Kidney (tissue), 14 donors: ENCODE data around the gene LAMA4. TPM values are rescaled to one million over a fixed set of nuclear protein-coding genes. Genes with fewer than 3 reads are reported as not detected.

Source experiments
- DNase-seq, 5 donors: peaks; one replicate each; pipeline ENCODE4 v3.0.0-alpha.2; 2013 to 2020
- FAIRE-seq: peaks from 2 replicates; lab custom pipeline; 2012; peaks lifted over from hg19 to GRCh38; lab: Jason Lieb, UNC
- H3K27ac ChIP-seq, 2 donors: one replicate each; pipeline ENCODE4 v1.7.0; 2013; ENCODE audit warnings: low read depth in 2 of 2, low read length in 2 of 2, inconsistent platforms in 1 of 2
- H3K27me3 ChIP-seq: one replicate; pipeline ENCODE4 v1.7.1; 2013; ENCODE audit warnings: low read length, inconsistent platforms; ENCODE audit not compliant: control insufficient read depth, insufficient read depth
- H3K36me3 ChIP-seq, 3 donors: one replicate each; pipeline versions ENCODE4 v1.7.0 to v1.7.1; 2013; ENCODE audit warnings: low read length in 3 of 3, control low read depth in 1 of 3, inconsistent platforms in 1 of 3; ENCODE audit not compliant: insufficient read depth in 3 of 3, control insufficient read depth in 2 of 3
- H3K4me1 ChIP-seq, 3 donors: one replicate each; pipeline versions ENCODE4 v1.7.0 to v1.7.1; 2013; ENCODE audit warnings: low read length in 3 of 3, inconsistent platforms in 1 of 3, low read depth in 1 of 3; ENCODE audit not compliant: control insufficient read depth in 2 of 3, insufficient read depth in 2 of 3
- H3K4me3 ChIP-seq, 3 donors: one replicate each; pipeline versions ENCODE4 v1.7.0 to v1.8.1; 2013; ENCODE audit warnings: low read length in 3 of 3, control low read depth in 1 of 3, inconsistent platforms in 1 of 3
- H3K9ac ChIP-seq, 3 donors: one replicate each; pipeline versions ENCODE4 v1.7.0 to v1.7.1; 2013; ENCODE audit warnings: low read length in 3 of 3, control low read depth in 1 of 3, inconsistent platforms in 1 of 3
- H3K9me3 ChIP-seq, 3 donors: one replicate each; pipeline versions ENCODE4 v1.7.0 to v1.7.1; 2013; ENCODE audit warnings: low read length in 3 of 3, control low read depth in 1 of 3, inconsistent platforms in 1 of 3; ENCODE audit not compliant: control insufficient read depth in 2 of 3, insufficient read depth in 1 of 3
- intact Hi-C: fragments of 100-400 bp; cut with DNase I; formaldehyde crosslinking; loops from one replicate; pipeline ENCODE4 v1.11.1; 2022
- polyA plus RNA-seq: library from polyadenylated mRNA; stranded (reverse); fragments of 350-450 nt; fragmentation: Illumina TruSeq; extraction: RNeasy Lipid Tissue Mini Kit (QIAGEN cat#74804); gene quantifications from one replicate; pipeline ENCODE4 v1.2.3, GENCODE V29; 2014; ENCODE audit warnings: low read depth, low replicate concordance; ENCODE audit not compliant: insufficient read depth
- total RNA-seq: library from RNA; stranded (reverse); fragmentation: NEBNext Ultra II Directional; extraction: Animal tissue kit (Norgen Biotek cat#: 25700); gene quantifications from one replicate; pipeline ENCODE4 v1.2.1, GENCODE V29; 2021
- TF ChIP-seq, protein P1 (sequence below): IDR thresholded peaks from 3 replicates; pipeline ENCODE4 v1.5.1; 2012; ENCODE audit warnings: mild to moderate bottlenecking, moderate library complexity, borderline replicate concordance; ENCODE audit not compliant: insufficient read depth; ENCODE audit errors: extremely low read depth
- donor health status: control.
- donor health status: control.
- donor health status: control.
- donor health status: control.
- donor health status: control.
- donor health status: DM: yes; HTN: yes; CAD: no.
- donor health status: Normal renal cell carcinoma (clear cell type).

Gene LAMA4
- total and polyA plus RNA-seq, 2 donors from 2014 or later, result 5.6 to 20.7 TPM

DNA sequence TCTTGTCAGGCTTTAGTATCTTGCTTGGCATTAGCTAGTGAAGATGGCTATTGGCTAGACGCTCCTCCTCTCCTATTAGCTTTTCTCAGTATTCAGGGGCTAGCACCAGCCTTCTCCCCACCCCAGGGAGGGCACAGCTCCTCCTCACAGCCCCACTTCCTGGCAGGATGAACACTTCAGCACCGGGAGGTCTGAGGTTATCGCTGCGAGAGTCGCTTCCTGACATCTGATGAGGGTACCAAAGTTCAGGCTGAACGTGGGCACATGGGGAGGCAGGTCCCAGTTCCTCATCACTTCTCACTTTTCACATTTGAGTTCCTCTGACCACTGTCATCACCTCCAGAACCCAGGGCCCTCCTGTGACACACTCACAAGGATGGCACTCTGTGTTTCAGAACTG is 66.6 kb downstream of the LAMA4 start:
- Histone ChIP-seq H3K36me3 (peaks cover 0 to 2% (median 0%) of the 10 kb centered on the region in 3 donors), H3K27me3 (no peaks in the 10 kb centered on the region), H3K9ac (no peak overlapping the region), H3K9me3 (no peaks in the 10 kb centered on the region), H3K4me3 (no peak overlapping the region), H3K4me1 (peaks cover 4 to 11% (median 5%) of the 10 kb centered on the region in 3 donors), H3K27ac (no peak overlapping the region)
- intact Hi-C loops, result loop anchor here (5.0 kb wide), 1 partner anchor 120 kb away; no protein-coding TSS in a partner anchor
- FAIRE-seq (no peak), DNase-seq (no peak)
- TF ChIP-seq, protein P1, sequence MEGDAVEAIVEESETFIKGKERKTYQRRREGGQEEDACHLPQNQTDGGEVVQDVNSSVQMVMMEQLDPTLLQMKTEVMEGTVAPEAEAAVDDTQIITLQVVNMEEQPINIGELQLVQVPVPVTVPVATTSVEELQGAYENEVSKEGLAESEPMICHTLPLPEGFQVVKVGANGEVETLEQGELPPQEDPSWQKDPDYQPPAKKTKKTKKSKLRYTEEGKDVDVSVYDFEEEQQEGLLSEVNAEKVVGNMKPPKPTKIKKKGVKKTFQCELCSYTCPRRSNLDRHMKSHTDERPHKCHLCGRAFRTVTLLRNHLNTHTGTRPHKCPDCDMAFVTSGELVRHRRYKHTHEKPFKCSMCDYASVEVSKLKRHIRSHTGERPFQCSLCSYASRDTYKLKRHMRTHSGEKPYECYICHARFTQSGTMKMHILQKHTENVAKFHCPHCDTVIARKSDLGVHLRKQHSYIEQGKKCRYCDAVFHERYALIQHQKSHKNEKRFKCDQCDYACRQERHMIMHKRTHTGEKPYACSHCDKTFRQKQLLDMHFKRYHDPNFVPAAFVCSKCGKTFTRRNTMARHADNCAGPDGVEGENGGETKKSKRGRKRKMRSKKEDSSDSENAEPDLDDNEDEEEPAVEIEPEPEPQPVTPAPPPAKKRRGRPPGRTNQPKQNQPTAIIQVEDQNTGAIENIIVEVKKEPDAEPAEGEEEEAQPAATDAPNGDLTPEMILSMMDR, result no peak

DNA sequence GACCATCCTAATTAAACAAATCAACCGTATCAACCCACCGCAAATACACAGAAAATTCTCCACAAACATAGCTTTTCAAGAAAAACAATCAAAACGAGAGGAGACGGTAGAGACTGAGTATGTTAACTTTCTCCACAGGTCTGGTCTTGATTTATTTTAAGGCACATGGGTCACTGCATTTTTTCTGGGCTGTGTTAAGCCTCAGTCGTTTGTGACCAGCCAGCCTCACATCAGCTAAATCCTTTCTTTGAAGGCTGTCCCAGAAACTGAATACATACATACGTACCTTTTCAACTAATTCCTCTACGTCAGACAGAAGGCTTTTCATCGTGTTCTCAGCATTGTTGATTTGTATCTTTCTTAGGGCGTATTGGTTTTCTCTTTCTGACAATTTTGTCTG is 69.4 kb downstream of the LAMA4 start:
- H3K27ac ChIP-seq, result no peak overlapping the region
- TF ChIP-seq, protein P1, result no peak
- no peaks in the 10 kb centered on the region for H3K9me3 ChIP-seq
- no peak for FAIRE-seq
- no peak overlapping the region for H3K4me3 ChIP-seq
- no peak overlapping the region for H3K9ac ChIP-seq
- H3K4me1 ChIP-seq, result peaks cover under 1 to 11% (median 2%) of the 10 kb centered on the region in 3 donors
- DNase-seq, result peak in 3 of 5 donors; percentile 54 to 84 (median 83)
- intact Hi-C loops, result loop anchor here (5.0 kb wide), 1 partner anchor 122 kb away; no protein-coding TSS in a partner anchor
- H3K27me3 ChIP-seq, result no peaks in the 10 kb centered on the region
- H3K36me3 ChIP-seq, result peaks cover 0 to 2% (median 0%) of the 10 kb centered on the region in 3 donors

DNA sequence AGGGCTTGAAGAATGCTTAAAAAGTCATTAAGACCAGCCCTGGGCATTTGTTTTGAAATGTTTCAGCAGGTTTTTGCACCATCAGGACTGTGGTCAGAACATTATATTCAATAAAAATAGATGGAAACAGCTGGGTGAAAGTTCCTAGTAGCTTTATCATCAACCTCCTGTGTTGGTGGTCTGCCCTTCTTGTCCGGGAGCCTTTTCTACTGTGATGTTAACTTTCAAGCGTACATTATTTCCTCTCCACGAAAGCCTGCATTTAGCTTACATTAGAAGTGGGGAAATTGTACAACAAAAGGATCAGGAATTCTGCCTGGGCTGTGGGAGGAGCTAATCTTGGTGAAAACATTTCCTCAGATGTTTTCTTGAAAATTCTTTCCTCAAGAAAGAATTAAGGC is 71.1 kb downstream of the LAMA4 start:
- Histone ChIP-seq H3K36me3 (peaks cover 0 to 2% (median 0%) of the 10 kb centered on the region in 3 donors), H3K9ac (no peak overlapping the region), H3K9me3 (no peaks in the 10 kb centered on the region), H3K27me3 (no peaks in the 10 kb centered on the region), H3K27ac (no peak overlapping the region), H3K4me3 (no peak overlapping the region), H3K4me1 (peaks cover 0 to 6% (median 0%) of the 10 kb centered on the region in 3 donors)
- FAIRE-seq (no peak), DNase-seq (no peak)
- TF ChIP-seq, protein P1, result no peak
- intact Hi-C loops, result no loop called here

DNA sequence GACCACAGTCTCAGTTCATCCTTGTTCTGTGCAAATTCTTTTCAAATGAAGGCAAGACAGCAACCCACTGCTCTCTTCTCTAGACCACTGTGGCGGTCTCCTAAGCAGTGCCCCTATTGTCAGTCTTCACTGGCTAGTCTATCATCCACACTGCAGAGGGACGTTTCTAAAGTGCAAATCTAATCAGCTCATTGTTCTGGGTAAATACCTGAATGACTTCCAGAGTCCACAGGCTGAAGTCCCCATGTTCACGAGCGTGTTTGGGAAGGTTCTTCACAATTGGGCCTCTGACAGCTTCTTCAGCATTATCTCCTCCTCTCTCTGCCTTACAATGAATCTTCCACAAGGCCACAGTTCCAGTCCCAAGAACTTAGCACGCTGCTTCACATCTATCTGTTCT is 73.2 kb downstream of the LAMA4 start:
- intact Hi-C loops, result no loop called here
- Histone ChIP-seq H3K9ac (no peak overlapping the region), H3K36me3 (no peaks in the 10 kb centered on the region), H3K4me3 (no peak overlapping the region), H3K27ac (no peak overlapping the region), H3K9me3 (no peaks in the 10 kb centered on the region), H3K27me3 (no peaks in the 10 kb centered on the region), H3K4me1 (peaks cover 0 to 5% (median 0%) of the 10 kb centered on the region in 3 donors)
- DNase-seq (no peak), FAIRE-seq (no peak)
- TF ChIP-seq, protein P1, result no peak
